Iris pigment epithelial cell (primary cell): Measurements from ENCODE around the gene OLFML2A.

Experiments used
- DNase-seq: peaks from one replicate; pipeline ENCODE4 v3.0.0-alpha.2; 2011; ENCODE audit warnings: low read depth

The OLFML2A gene

GRCh38 chr9:124797343-124798103 is 20.6 kb downstream of the OLFML2A start:
- no peak for DNase-seq

GRCh38 chr9:124799274-124800006 is 22.5 kb downstream of the OLFML2A start:
- DNase-seq: no peak

GRCh38 chr9:124800306-124801259 is 23.6 kb downstream of the OLFML2A start:
- DNase-seq: no peak

- no peak for DNase-seq
These were observed 24.4 kb downstream of the OLFML2A start for GRCh38 chr9:124801356-124801755.

DNA sequence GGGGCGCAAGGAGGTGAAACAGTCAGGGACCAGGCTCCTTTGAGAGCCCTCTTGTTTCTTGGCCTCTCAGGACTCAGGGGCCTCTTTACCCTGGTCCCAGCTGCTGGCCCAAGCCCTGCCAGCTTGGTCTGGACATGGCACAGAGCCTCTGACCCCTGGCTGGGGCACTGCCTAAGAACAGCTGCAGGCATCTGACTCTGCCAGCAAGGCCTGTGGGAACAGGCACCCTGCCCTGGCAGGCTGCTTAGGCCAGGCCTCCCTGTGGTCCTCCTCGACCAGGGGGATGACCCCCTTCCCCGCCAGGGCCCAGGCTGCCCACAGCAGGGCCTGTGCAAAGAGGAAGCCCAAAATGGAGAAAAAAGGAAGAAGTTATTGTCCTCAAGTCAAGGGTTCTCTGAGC is 25.5 kb downstream of the OLFML2A start:
- no peak for DNase-seq

- no peak for DNase-seq
These were observed 27.0 kb downstream of the OLFML2A start for GRCh38 chr9:124803911-124804310.

- no peak for DNase-seq
These were observed 28.3 kb downstream of the OLFML2A start for GRCh38 chr9:124805186-124805585.

GRCh38 chr9:124808246-124808956 is 31.5 kb downstream of the OLFML2A start:
- no peak for DNase-seq

GRCh38 chr9:124809211-124809610 is 32.3 kb downstream of the OLFML2A start:
- no peak for DNase-seq

GRCh38 chr9:124809741-124810500 is 33.0 kb downstream of the OLFML2A start:
- no peak for DNase-seq

DNA sequence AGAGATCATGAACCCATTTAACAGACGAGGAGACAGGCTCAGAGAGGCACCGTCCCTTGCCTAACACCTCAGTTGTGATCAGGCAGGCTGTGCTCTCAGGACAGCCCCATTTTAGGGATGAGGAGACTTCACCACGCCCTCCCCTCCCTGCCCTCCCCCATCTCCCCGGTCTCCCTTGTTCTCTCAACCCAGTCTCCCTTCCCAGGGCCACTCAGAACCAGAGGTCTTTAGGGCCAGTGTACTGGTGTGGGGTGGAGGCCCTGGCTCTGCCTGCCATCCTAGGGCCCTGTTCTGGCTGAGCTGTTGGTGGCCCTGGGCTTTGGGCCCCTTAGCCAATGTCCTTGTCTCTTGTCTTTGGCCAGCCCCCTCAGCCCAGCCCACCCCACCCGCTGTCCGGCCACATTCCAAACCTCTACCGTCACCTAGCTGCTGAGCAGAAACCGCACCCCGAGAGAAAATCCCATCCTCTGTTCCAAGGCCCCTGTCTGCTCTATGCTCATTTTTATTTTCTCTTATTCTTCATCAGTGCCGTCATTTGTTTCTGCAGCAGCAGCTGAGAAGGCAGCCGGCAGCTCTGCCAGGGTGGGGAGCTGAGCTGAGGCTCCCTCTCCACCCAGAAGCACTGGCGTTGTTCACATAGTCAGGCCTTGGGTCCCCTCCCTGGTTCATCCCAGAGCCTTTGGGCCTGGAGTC is 33.9 kb downstream of the OLFML2A start:
- peak; percentile 92 for DNase-seq

DNA sequence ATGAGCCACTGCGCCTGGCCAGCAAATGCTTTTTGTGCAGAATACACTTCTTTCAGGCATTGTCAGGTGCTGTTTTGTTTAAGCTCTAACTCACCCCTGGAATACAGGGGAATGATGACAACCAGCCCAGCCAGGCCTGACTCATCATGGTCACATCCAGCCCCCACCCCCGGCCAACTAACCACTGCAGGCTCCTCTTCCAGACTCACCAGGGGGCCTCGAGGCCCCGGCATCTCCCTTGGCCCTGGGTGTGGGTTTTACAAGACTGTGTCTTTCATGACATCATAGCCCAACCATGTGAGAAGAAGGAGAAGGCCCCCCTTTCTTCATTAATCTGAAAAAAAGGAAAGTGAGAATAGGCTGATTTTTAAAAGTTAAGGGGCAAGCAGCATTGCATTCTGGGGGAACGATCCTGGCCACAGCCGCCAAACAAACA is 35.5 kb downstream of the OLFML2A start:
- peak; percentile 99 for DNase-seq

DNA sequence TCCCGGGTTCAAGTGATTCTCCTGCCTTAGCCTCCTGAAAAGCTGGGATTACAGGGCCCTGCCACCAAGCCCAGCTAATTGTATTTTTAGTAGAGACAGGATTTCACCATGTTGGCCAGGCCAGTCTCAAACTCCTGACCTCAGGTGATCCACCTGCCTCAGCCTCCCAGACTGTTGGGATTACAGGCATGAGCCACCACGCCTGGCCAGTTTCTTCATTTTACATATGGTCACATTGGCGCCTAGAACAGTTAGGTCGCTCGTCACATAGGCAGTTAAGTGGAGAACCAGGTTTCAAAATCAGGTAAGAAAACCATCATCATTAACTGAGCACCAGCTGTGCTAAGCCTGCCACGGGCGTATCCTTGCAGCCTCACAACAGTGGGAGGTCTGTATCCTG is 36.1 kb downstream of the OLFML2A start:
- DNase-seq: no peak

DNA sequence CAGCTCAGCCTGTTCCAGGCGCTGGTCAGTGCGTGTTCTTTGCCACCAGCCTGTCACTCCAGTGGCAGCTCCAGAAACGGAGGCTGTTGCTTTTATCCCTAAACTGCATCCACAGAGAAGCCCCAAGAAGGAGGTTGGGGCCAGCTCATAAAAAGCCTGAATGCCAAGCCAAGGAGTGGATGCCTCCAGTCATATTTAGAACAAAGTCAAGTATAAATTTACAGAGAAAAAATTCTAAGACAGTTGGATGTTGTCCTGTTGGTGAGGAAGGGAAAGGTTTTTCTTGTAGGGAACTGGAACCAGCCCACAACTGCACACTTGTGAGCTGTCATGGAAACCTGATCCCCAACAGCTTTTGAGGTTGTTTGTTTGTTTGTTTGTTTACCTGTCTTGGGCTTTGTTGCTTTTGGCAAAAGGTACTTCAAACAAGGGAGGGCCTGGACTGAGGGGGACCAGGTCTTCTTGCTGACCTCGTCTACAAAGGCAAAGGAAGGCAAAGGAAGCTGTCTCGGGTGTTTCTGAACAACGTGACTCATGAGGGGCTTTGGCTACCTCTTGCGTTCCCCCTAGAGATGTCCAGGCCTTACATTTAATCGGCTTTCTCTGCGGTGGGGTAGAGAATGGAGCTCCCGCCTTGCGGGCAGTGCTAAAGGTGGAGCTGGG is 36.7 kb downstream of the OLFML2A start:
- DNase-seq: no peak

GRCh38 chr9:124814164-124814535 is 37.2 kb downstream of the OLFML2A start:
- no peak for DNase-seq

DNA sequence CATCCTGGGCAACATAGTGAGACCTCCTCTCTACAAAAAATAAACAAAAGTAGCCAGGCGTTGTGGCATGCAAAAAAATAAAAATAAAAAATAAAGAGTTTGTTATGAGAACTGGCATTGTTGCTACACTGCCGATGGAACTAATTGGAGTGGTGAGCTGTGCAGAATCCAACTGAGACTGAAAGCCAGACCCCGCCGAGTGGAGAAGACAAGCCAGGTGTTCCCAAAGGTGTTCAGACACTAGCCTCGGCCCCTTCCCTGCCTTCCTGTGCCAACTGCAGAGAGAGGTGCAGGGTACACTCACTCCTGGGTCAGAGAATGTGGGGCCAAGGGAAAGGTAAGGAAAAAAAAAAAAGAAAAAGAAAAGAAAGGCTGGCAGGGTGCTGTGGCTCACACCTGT is 38.7 kb downstream of the OLFML2A start:
- no peak for DNase-seq

DNA sequence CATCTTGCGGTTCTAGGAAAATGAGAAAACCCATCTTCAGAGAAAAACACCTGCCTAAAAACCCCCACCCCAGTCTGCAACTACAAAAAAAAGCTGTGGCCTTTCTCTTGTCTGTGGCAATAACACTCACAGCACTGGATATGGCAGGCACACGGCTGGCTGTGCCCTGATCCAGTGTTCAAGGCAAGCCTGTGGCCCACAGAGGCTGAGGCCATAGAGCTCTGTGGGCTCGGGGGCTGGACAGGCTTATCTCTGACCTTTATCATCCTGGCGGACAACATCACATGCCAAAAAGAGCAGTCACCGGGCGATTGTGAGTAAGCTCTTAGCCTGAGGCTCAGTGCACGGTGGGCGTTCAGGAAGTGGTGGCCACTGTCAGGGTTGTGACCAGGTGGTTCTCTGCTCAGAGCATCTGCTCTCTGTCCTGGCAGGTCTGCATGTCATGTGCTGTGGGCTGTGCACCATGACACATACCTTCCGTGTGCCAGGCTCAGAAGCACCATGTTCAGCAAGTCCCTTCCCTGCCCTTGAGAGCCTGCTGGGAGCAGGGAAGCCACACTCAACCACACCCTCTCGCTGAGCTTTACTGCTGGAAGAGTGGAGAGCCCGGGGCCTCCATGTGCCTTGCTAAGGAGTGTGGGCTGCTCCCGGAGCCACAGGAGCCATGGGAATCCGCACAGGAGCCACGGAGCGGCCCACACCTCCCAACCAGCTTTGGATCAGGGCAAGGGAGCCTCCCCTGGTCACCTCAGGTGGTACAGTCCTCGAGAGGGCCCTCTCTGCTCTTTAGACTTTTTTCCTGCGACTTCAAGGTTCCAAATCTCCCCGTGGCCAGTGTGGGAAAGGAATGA is 41.7 kb downstream of the OLFML2A start:
- DNase-seq: peak; percentile 40

- DNase-seq: no peak
These were observed 44.0 kb downstream of the OLFML2A start for GRCh38 chr9:124820698-124821623.
